HepG2 (cell line): Measurements from ENCODE around the gene KCNAB2. TPM values are rescaled to one million over a fixed set of nuclear protein-coding genes. Genes with fewer than 3 reads are reported as not detected.

Source experiments
- ATAC-seq: fragments of 200-7000 bp; cut with Tn5 transposase; 3 replicates; pipeline ENCODE4 v1.9.1; 2020; ENCODE audit warnings: mild to moderate bottlenecking, moderate library complexity
- BruUV-seq: library from RNA; stranded (reverse); fragments of 400-500 nt; replicated peaks from 2 replicates; lab custom pipeline; 2021; lab: Mats Ljungman, UMichigan
- CTCF ChIA-PET: fragments of 300-600 bp; formaldehyde crosslinking; extraction: SDS; loops from one replicate; lab custom pipeline; 2021; ENCODE audit warnings: low total read pairs, inconsistent platforms, low intra/inter-chr PET ratio; lab: Yijun Ruan, JAX
- POLR2A ChIA-PET: fragments of 350-600 bp; sonication (Branson Sonifier 250); formaldehyde crosslinking; loops from one replicate; lab custom pipeline; 2020; ENCODE audit warnings: antibody characterized with exemption, inconsistent platforms; lab: Yijun Ruan, JAX
- DNase-seq: peaks from one replicate; pipeline ENCODE4 v3.0.0-alpha.2; 2015; ENCODE audit warnings: low spot score
- FAIRE-seq: peaks from 3 replicates; lab custom pipeline; 2011; peaks lifted over from hg19 to GRCh38; lab: Jason Lieb, UNC
- H2AFZ ChIP-seq: one replicate; pipeline ENCODE4 v1.6.1; 2011; ENCODE audit warnings: low read length, inconsistent platforms
- H3K27ac ChIP-seq: fragments of 300-600 bp; 3 replicates; pipeline ENCODE4 v1.8.0; 2011; ENCODE audit warnings: mixed run types, mild to moderate bottlenecking, mixed read lengths, low read length, inconsistent platforms; ENCODE audit not compliant: insufficient read depth; ENCODE audit errors: extremely low read length
- H3K27me3 ChIP-seq, 2 experiments: fragments of 200-600 bp in 1 of 2; 2 replicates in 1 of 2; 3 replicates in 1 of 2; pipeline versions ENCODE4 v1.6.0 to v1.8.0; 2011; ENCODE audit warnings: low read length in 2 of 2, mild to moderate bottlenecking in 2 of 2, moderate library complexity in 2 of 2, inconsistent platforms in 1 of 2; ENCODE audit not compliant: insufficient read depth in 2 of 2, control insufficient read depth in 1 of 2
- H3K36me3 ChIP-seq, 2 experiments: fragments of 200-600 bp in 1 of 2; replicated peaks in 1 of 2; 2 replicates in 1 of 2; 3 replicates in 1 of 2; pipeline versions ENCODE4 v1.5.1 to v1.8.0; 2011; ENCODE audit warnings: low read length in 2 of 2, inconsistent platforms in 1 of 2; ENCODE audit not compliant: insufficient read depth in 2 of 2, control insufficient read depth in 1 of 2
- H3K4me1 ChIP-seq: 2 replicates; pipeline ENCODE4 v1.5.1; 2012; ENCODE audit warnings: low read length, inconsistent platforms; ENCODE audit not compliant: insufficient read depth
- H3K4me2 ChIP-seq: 2 replicates; pipeline ENCODE4 v1.6.0; 2011; ENCODE audit warnings: low read depth, low read length, inconsistent platforms
- H3K4me3 ChIP-seq, 3 experiments: fragments of 200-600 bp in 1 of 3; sonication (generic), shearing (Covaris generic) in 1 of 3; replicated peaks in 1 of 3; 2 replicates each; pipeline ENCODE4 v1.5.1; 2011 to 2016; ENCODE audit warnings: low read length in 3 of 3, inconsistent platforms in 2 of 3, low read depth in 2 of 3, mild to moderate bottlenecking in 2 of 3, control low read depth in 1 of 3, mixed read lengths in 1 of 3; ENCODE audit not compliant: insufficient read depth in 1 of 3
- H3K79me2 ChIP-seq: one replicate; pipeline ENCODE4 v1.6.1; 2011; ENCODE audit warnings: low read length, inconsistent platforms; ENCODE audit not compliant: insufficient read depth
- H3K9ac ChIP-seq: 2 replicates; pipeline ENCODE4 v1.6.0; 2011; ENCODE audit warnings: mild to moderate bottlenecking, low read depth, low read length, inconsistent platforms; ENCODE audit not compliant: insufficient read depth
- H3K9me3 ChIP-seq: 2 replicates; pipeline ENCODE4 v1.5.1; 2012; ENCODE audit warnings: mild to moderate bottlenecking, low read length
- H4K20me1 ChIP-seq: 2 replicates; pipeline ENCODE4 v1.6.0; 2011; ENCODE audit warnings: inconsistent platforms, mild to moderate bottlenecking, low read length, moderate library complexity; ENCODE audit not compliant: insufficient read depth
- ARHGAP35 ChIP-seq: sonication (generic); formaldehyde crosslinking; IDR thresholded peaks from 2 replicates; pipeline ENCODE4 v1.9.0; 2022; ENCODE audit warnings: mild to moderate bottlenecking, inconsistent platforms, moderate library complexity, missing genetic modification reagents, borderline replicate concordance
- BHLHE40 ChIP-seq: IDR thresholded peaks from 2 replicates; pipeline ENCODE4 v1.6.1; 2011; ENCODE audit warnings: low read length, improper control_type of control experiment
- GLMP ChIP-seq: sonication (generic); formaldehyde crosslinking; IDR thresholded peaks from 2 replicates; pipeline ENCODE4 v1.9.0; 2021; ENCODE audit warnings: missing genetic modification reagents, mild to moderate bottlenecking, borderline replicate concordance
- HMGA1 ChIP-seq: sonication (generic); formaldehyde crosslinking; conservative IDR thresholded peaks from 2 replicates; pipeline ENCODE4 v1.4.0; 2020; ENCODE audit warnings: missing genetic modification reagents
- MYPOP ChIP-seq: sonication (generic); formaldehyde crosslinking; IDR thresholded peaks from 2 replicates; pipeline ENCODE4 v1.8.1; 2023; ENCODE audit warnings: mild to moderate bottlenecking, moderate library complexity, missing genetic modification reagents
- NRL ChIP-seq: sonication (generic); formaldehyde crosslinking; IDR thresholded peaks from 2 replicates; pipeline ENCODE4 v1.5.0; 2020; ENCODE audit warnings: missing genetic modification reagents, mild to moderate bottlenecking, moderate library complexity, borderline replicate concordance
- POGZ ChIP-seq: sonication (generic); formaldehyde crosslinking; IDR thresholded peaks from 2 replicates; pipeline ENCODE4 v1.4.0; 2020; ENCODE audit warnings: mild to moderate bottlenecking, missing genetic modification reagents
- PRMT3 ChIP-seq: sonication (generic); formaldehyde crosslinking; IDR thresholded peaks from 2 replicates; pipeline ENCODE4 v1.8.1; 2022; ENCODE audit warnings: low read depth, mild to moderate bottlenecking, moderate library complexity, missing genetic modification reagents, borderline replicate concordance
- TEAD2 ChIP-seq: sonication (generic); formaldehyde crosslinking; IDR thresholded peaks from 2 replicates; pipeline ENCODE4 v1.9.0; 2021; ENCODE audit warnings: missing genetic modification reagents
- YEATS4 ChIP-seq: sonication (generic); formaldehyde crosslinking; IDR thresholded peaks from 2 replicates; pipeline ENCODE4 v1.4.0; 2020; ENCODE audit warnings: missing genetic modification reagents, borderline replicate concordance
- ZNF7 ChIP-seq: IDR thresholded peaks from 2 replicates; pipeline ENCODE4 v1.6.1; 2016; ENCODE audit warnings: missing biosample characterization, missing genetic modification reagents
- ZSCAN22 ChIP-seq: sonication (generic); formaldehyde crosslinking; IDR thresholded peaks from 2 replicates; pipeline ENCODE4 v1.4.0; 2020; ENCODE audit warnings: mild to moderate bottlenecking, missing genetic modification reagents
- ZSCAN29 ChIP-seq: sonication (generic); formaldehyde crosslinking; conservative IDR thresholded peaks from 2 replicates; pipeline ENCODE4 v1.4.0; 2020; ENCODE audit warnings: mild to moderate bottlenecking, missing genetic modification reagents
- WGBS: methylation state at CpG from one replicate; pipeline ENCODE4 v1.1.6; 2017; ENCODE audit warnings: low lambda C conversion rate; 5-methylcytosine and 5-hydroxymethylcytosine counted together
- in situ Hi-C: cut with HindIII; loops from 2 replicates; pipeline ENCODE4 v1.10.0; 2017; ENCODE audit warnings: low pct_unique_long_range_greater_than_20kb; ENCODE audit not compliant: extremely low pct_ligation_motif_present
- intact Hi-C: fragments of 100-400 bp; cut with micrococcal nuclease; formaldehyde crosslinking; loops from one replicate; pipeline ENCODE4 v1.10.0; 2022; ENCODE audit not compliant: unreplicated experiment
- polyA plus RNA-seq, 8 experiments: library from polyadenylated mRNA; depleted of rRNA in 3 of 8; stranded (reverse) in 7 of 8; unstranded in 1 of 8; fragments of >200 nt; fragmentation: Illumina TruSeq in 4 of 8; extraction: Trizol in 4 of 8; gene quantifications; 2 replicates each; pipeline versions ENCODE4 v1.2.1 to v1.2.3, GENCODE V29; 2011 to 2016; ENCODE audit warnings: low read depth in 4 of 8, missing spikeins in 1 of 8, mixed read lengths in 1 of 8; ENCODE audit not compliant: insufficient read depth in 1 of 8
- total RNA-seq, 5 experiments: library from RNA; depleted of rRNA; stranded (reverse); fragments of >200 nt; fragmentation: Illumina TruSeq; extraction: Trizol; gene quantifications; 2 replicates each; pipeline ENCODE4 v1.2.3, GENCODE V29; 2016; ENCODE audit warnings: low read depth in 1 of 5

The KCNAB2 gene
- total and polyA plus RNA-seq, 2 of the 13 experiments (the other 11 are each of a cell fraction or from before 2014, with no cell fraction given): 6.2 to 8.8 TPM

- H3K9me3 ChIP-seq: no peaks in the 10 kb centered on the region
- H2AFZ ChIP-seq: no peak overlapping the region
- intact Hi-C loops: no loop called here
- TF ChIP-seq TEAD2 (CRISPR knock-in tag) (no peak), ZSCAN22 (CRISPR knock-in tag) (no peak), HMGA1 (no peak), ARHGAP35 (no peak), ZNF7 (CRISPR knock-in tag) (no peak), PRMT3 (CRISPR knock-in tag) (no peak), ZSCAN29 (CRISPR knock-in tag) (no peak), BHLHE40 (no peak), MYPOP (no peak), POGZ (CRISPR knock-in tag) (no peak), GLMP (CRISPR knock-in tag) (no peak), YEATS4 (CRISPR knock-in tag) (no peak), NRL (no peak)
- TF ChIP-seq, all 625 proteins: peak for 0
- Histone ChIP-seq H3K4me2 (no peak overlapping the region), H3K4me3 (no peak overlapping the region), H3K27ac (no peak overlapping the region), H3K79me2 (no peaks in the 10 kb centered on the region), H4K20me1 (no peaks in the 10 kb centered on the region), H3K36me3 (no peaks in the 10 kb centered on the region), H3K4me1 (peaks cover 53% of the 10 kb centered on the region), H3K9ac (no peak overlapping the region), H3K27me3 (peaks cover 0 to 4% of the 10 kb centered on the region in 2 experiments; a peak in 1 of 5 replicates)
- ChIA-PET POLR2A (no interaction called here), CTCF (no interaction called here)
- ATAC-seq: no peak
- DNase-seq: no peak
- WGBS: 83% methylated on average over 7 of the region's 12 CpGs
- FAIRE-seq: no peak
- in situ Hi-C loops: no loop called here
- BruUV-seq: no TSS peak
Measured at GRCh38 chr1:5998051-5998905, 47.4 kb upstream of the KCNAB2 start.
